Panc1 (cell line): ENCODE data around the gene ISOC2.

Source experiments
- POLR2AphosphoS5 ChIP-seq: IDR thresholded peaks from 2 replicates; pipeline ENCODE4 v1.6.1; 2012; ENCODE audit warnings: mild to moderate bottlenecking, low read depth, low read length, moderate library complexity
- SIN3A ChIP-seq: IDR thresholded peaks from 2 replicates; pipeline ENCODE4 v1.6.1; 2012; ENCODE audit warnings: low read depth, mild to moderate bottlenecking, low read length, moderate library complexity, borderline replicate concordance; ENCODE audit not compliant: insufficient read depth
- TCF7L2 ChIP-seq: IDR thresholded peaks from 2 replicates; pipeline ENCODE4 v1.6.1; 2011; ENCODE audit warnings: mild to moderate bottlenecking, low read depth, low read length, inconsistent platforms
- TF ChIP-seq, protein P1 (sequence below): fragments of 450-650 bp; IDR thresholded peaks from 2 replicates; pipeline ENCODE4 v1.5.1; 2017; ENCODE audit warnings: mild to moderate bottlenecking
- TF ChIP-seq, protein P2 (sequence below), 2 experiments: IDR thresholded peaks; 2 replicates each; pipeline ENCODE4 v1.6.1; 2011 to 2012; ENCODE audit warnings: low read depth in 2 of 2, control low read depth in 1 of 2, low read length in 1 of 2, mild to moderate bottlenecking in 1 of 2, moderate library complexity in 1 of 2; ENCODE audit not compliant: insufficient read depth in 1 of 2

DNA sequence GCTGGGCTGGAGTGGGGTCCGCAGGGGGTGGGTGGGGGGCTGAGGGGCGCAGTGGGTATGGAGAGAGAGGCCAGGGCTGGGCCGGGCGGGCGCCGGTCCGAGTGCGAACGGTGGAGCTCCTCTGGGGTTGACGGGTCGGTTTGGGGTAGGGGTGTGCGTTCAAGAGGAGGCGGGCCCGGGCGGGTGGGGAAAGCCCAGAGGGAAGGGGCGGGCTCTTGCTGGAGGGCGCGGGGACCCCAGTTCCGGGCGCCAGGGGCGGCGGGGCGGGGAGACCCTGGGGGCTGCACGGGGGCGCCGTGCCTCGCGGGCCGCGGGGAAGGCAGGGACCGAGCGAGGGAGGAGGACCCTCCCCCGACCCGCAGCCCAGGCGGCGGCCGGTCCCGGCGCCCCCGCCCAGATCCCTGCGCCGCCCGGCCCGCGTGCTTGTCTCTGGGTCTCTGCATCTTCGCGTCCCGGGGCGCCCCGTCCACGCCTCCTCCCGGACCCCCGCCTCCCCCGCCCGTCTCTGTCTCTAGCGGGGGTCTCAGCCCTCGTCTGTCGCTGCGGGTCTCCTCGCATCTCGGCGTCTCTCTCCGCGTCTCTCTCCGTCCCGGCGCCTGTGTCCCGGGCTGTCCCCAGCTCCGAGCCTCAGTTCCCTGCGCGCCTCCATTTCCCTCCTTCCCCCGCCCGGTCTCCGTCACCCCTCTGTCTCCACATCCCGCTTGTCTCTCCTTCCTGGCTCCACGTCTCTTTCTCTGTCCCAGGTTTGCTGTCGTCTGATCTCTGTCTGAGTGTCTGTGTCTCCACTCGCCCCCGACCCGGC is 10.1 kb downstream of the ISOC2 start:
- TF ChIP-seq, protein P1, sequence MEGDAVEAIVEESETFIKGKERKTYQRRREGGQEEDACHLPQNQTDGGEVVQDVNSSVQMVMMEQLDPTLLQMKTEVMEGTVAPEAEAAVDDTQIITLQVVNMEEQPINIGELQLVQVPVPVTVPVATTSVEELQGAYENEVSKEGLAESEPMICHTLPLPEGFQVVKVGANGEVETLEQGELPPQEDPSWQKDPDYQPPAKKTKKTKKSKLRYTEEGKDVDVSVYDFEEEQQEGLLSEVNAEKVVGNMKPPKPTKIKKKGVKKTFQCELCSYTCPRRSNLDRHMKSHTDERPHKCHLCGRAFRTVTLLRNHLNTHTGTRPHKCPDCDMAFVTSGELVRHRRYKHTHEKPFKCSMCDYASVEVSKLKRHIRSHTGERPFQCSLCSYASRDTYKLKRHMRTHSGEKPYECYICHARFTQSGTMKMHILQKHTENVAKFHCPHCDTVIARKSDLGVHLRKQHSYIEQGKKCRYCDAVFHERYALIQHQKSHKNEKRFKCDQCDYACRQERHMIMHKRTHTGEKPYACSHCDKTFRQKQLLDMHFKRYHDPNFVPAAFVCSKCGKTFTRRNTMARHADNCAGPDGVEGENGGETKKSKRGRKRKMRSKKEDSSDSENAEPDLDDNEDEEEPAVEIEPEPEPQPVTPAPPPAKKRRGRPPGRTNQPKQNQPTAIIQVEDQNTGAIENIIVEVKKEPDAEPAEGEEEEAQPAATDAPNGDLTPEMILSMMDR: no peak
- TF ChIP-seq SIN3A (no peak), POLR2AphosphoS5 (no peak), TCF7L2 (no peak)
- TF ChIP-seq, protein P2, sequence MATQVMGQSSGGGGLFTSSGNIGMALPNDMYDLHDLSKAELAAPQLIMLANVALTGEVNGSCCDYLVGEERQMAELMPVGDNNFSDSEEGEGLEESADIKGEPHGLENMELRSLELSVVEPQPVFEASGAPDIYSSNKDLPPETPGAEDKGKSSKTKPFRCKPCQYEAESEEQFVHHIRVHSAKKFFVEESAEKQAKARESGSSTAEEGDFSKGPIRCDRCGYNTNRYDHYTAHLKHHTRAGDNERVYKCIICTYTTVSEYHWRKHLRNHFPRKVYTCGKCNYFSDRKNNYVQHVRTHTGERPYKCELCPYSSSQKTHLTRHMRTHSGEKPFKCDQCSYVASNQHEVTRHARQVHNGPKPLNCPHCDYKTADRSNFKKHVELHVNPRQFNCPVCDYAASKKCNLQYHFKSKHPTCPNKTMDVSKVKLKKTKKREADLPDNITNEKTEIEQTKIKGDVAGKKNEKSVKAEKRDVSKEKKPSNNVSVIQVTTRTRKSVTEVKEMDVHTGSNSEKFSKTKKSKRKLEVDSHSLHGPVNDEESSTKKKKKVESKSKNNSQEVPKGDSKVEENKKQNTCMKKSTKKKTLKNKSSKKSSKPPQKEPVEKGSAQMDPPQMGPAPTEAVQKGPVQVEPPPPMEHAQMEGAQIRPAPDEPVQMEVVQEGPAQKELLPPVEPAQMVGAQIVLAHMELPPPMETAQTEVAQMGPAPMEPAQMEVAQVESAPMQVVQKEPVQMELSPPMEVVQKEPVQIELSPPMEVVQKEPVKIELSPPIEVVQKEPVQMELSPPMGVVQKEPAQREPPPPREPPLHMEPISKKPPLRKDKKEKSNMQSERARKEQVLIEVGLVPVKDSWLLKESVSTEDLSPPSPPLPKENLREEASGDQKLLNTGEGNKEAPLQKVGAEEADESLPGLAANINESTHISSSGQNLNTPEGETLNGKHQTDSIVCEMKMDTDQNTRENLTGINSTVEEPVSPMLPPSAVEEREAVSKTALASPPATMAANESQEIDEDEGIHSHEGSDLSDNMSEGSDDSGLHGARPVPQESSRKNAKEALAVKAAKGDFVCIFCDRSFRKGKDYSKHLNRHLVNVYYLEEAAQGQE (IDR thresholded peaks at IDR 0.05; ENCODE audit: insufficient read depth in 1 of 2, low read depth in 2 of 2, low read length in 1 of 2): no peak
